ENCODE measurements around the gene PER3. TPM values are rescaled to one million over a fixed set of nuclear protein-coding genes. Genes with fewer than 3 reads are reported as not detected.
"Not testable (repeated sequence)": the region's sequence is repeated elsewhere in the genome, so short reads cannot be mapped to it uniquely, and the experiment has no call there.

The PER3 gene
- polyA plus RNA-seq, 4 donors, result 11.5 to 16.5 (median 14.3) TPM

DNA sequence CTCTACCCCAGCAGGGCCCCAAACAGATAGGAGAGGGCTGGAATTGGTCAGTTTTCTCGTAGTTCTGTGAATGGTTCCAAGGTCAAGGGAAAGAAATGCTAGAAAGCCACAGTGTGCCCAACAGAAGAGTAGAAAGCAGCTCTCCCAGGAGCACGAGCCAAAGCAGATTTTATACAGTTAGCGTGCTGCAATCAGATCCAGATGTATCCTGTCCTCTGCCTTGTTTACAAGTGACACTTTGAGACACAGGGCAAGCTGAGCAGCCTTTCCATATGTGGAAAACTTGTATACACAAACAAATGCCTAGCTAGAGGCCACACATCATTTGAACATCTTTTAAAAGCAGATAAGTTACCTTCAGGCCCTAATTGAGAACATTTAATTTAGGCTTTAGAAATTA is 6.5 kb upstream of the PER3 start:
- DNase-seq (ENCODE audit: low read depth in 4 of 4, low spot score in 2 of 4), result no peak

DNA sequence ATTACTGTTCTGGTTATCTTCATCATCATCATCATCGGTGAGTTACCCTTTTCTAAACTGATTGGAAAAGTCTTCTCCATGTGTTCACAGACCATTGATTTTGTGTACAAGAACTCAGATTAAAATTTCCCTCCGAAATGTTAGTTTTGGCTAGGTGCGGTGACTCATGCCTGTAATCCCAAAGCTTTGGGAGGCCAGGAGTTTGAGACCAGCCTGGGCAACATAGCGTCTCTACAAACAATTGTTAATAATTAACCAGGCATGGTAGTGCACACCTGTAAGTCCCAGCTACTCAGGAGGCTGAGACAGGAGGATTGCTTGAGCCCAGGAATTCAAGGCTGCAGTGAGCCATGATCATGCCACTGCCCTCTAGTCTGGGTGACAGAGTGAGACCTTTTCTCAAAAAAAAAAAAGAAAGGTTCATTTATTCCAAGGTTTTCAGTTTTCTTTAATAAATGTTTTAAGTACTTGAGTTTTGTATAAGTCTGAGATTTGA is 5.9 kb upstream of the PER3 start:
- no peak for DNase-seq (ENCODE audit: low read depth in 4 of 4, low spot score in 2 of 4)

DNA sequence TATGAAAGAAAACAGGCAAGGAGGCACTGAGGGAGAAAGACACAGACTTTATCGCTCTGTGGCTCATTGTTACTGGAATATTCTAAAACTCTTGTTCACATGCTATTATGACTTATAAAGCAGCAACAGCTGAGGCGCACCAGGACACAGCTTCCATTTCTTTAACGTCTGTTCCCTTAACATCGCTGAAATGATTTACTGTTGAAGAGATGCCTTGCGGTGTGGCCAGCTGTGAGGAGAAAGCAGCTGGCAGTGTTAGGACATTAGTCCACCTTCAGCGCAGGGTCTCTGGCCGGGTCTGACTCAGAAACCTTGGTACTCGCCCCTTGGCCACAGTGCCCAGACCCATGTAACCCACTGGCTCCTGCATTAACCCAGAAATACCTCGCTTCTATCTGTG is 3.1 kb upstream of the PER3 start:
- DNase-seq (ENCODE audit: low read depth in 4 of 4, low spot score in 2 of 4), result no peak

DNA sequence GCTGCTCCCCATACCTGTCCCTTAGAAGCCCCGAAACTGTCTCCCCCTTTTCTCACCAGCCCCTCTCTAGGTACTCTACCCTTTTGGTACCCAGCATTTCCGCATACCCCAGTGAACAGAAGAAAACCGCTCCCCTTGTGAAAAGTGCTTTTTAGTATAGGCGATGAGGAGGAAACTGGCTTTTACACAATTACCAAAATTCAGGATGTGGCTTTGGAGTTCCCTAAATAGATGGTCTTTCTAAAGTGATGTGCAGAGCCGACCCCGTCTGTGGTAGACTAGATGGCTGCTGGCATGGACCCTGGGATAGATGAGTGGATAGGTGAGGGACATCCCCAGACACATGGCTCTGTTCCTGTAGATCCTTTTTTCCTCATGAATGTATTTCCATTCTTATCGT is 2.6 kb upstream of the PER3 start:
- no peak for DNase-seq (ENCODE audit: low read depth in 4 of 4, low spot score in 2 of 4)

DNA sequence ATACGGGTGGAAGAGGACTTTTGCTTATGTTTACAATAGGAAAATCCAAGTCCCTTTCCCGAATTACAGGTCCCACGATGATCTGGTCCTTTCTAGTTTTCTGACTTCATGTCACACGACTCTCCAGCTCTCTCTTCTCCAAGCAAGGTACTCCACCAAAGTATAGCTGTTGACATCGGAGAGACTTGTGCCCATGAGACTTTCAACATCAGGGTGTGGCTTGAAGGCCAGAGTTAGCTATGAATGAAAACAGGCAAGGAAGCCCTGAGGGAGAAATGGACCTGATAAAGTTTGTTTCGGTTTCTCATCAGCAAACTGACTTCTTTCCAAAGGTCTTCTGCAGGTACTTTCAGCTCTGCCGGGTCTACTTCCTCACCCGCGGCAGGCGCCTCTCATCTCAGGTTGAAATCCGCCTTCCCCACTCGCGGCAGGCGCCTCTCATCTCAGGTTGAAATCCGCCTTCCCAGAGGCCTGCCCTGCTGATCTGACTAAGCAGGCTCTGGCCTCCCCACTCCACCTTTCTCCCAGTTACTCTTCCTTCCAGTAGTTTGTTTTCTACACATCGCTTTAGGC is 2.1 kb upstream of the PER3 start:
- no peak for DNase-seq (ENCODE audit: low read depth in 4 of 4, low spot score in 2 of 4)

DNA sequence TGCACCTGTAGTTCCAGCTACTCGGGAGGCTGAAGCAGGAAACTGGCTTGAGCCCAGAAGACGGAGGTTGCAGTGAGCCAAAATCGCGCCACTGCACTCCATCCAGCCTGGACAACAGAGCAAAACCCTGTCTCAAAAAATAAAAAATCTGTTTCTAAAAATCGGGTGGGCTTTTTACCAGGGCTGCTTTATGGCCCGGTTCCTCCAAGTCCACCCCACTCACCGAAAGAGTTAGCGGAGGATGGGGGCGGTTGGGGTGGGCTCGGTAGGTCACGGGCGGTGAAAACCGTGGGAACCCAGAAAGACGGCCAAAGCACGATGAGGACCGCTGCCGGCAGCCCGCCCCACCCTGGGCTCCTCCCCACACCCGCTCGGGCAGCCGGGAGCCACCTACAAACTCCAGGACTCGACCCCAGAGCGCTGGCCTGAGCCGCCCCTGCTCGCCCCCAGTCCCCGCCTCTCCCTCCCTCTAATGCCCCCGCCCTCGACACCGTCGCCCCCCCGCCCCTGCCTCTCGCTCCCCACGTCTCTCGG is 846 bp upstream of the PER3 start:
- DNase-seq (ENCODE audit: low read depth in 4 of 4, low spot score in 2 of 4), result no peak

DNA sequence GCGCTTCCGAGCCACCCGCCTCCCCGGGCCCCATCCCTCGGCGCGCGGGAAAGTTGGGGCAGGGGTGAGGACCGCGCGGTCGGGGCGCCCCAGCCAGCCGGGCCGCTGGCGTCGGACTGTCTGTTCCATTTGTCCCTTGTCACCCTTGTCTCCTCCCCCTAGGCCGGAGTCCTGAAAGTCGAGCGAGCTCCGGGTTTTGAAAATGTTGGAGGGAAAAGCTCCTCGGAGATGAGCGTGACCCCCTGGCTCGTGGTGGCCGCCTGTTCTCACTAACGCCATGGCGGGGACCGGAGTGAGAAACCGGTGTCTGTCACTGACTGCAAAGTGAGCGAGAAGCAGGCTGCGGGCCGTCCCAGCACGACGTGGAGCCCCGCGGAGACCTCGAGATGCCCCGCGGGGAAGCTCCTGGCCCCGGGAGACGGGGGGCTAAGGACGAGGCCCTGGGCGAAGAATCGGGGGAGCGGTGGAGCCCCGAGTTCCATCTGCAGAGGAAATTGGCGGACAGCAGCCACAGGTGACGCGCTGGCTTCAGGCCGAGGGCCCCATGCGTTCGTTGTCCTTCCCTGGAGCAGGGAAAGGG is 491 bp downstream of the PER3 start:
- no peak for DNase-seq (ENCODE audit: low read depth in 4 of 4, low spot score in 2 of 4)

DNA sequence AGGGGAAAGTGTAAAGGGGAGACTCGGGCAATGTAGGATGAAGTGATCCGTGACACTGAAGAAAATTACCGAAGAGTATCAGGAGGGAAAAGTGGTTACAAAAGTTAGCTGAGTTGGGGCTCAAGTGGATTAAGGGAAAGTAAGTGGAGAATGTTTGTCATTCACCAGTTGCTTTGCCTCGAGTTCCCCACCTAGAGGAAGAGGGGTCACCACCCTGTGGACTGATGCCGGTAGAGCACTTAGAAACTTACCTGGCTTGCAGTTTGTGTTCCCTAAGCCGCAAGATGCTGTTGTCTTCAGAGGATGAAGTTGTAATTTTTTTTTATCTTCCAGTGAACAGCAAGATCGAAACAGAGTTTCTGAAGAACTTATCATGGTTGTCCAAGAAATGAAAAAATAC is 1.0 kb downstream of the PER3 start:
- DNase-seq (ENCODE audit: low read depth in 4 of 4, low spot score in 2 of 4), result no peak

DNA sequence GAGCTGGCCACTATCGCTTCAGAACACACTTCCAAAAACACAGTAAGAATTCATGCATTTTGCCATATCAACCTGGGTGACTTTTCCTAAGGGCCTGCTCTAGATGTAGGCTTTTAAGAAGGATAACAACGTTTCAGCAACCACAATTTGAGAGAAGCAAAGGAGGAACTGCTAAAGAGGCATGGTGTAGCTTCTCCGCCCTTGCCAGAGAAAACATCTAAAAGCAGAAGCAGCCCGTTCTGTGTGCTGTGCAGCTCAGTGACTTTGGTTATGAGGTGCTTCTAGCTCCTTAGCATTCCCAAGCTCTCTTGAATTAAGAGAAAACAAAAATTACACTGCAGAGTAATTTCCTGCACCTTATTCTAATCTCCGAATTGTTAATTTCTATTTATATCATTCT is 2.7 kb downstream of the PER3 start:
- DNase-seq (ENCODE audit: low read depth in 4 of 4, low spot score in 2 of 4), result no peak

DNA sequence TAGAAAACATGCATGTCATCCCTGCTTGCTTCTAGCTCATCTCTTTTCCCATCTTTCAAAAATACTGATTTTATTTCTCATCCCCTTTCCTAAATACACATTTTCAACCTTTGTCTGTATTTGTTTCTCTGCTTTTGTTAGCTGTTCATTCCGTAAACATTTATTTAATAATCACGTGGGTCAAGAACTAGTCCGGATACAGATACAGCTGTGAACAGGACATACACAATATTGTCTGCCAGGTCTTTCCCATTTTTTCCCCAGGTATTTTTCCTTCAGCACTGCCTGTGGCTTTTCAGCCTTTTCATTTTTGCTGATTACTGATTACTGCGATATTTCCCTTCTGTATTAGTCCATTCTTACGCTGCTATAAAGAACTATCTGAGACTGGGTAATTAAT is 5.7 kb downstream of the PER3 start:
- DNase-seq (ENCODE audit: low read depth in 4 of 4, low spot score in 2 of 4), result no peak

DNA sequence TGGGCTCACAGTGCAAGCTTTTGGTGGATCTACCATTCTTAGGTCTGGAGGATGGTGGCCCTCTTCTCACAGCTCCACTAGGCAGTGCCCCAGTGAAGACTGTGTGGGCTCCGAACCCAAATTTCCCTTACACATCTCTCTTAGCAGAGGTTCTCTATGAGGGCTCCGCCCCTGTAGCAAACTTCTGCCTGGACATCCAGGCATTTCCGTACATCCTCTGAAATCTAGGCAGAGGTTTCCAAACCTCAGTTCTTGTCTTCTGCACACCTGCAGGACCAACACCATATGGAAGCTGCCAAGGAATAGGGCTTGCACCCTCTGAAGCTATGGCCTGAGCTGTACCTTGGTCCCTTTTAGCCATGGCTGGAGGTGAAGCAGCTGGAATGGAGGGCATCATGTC is 6.9 kb downstream of the PER3 start:
- not testable (repeated sequence) for DNase-seq (ENCODE audit: low read depth in 4 of 4, low spot score in 2 of 4)

DNA sequence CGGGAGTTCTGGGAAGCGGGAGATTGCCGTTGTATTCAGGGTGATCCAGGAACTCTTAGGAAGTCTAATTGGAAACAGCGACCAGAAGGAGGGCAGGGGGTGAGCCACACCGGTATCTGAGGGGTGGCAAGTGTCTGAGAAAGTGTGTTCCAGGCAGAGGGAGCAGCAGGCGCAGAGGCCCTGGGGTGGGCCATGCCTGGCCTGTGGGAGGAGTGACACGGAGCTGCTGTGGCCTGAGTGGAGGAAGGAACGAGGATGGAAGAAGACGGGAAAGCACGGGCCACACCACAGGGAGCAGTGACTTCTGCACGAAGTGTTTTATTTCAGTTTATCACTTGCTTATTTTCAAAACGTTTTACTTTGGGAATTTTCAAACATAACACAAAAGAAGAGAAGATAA is 11.3 kb downstream of the PER3 start:
- DNase-seq (ENCODE audit: low read depth in 4 of 4, low spot score in 2 of 4), result no peak

DNA sequence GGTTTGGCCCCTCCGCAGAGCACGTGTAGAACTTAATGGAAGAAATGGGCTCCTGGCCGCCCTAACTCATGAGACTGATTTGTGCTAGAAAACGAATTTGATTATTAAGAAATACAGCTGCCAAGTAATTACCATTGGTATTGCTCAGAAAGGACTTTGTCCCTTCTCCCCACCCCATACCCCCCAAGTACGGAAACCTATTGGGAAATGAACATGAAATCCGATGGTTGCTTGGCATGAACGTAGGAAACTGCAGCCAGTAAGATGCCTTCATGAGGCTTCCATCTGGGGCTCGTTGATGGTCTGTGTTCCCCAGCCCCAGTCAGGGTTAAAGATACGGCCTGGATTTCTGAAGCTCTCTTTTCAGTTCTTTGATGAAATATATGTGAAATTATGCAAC is 21.4 kb downstream of the PER3 start:
- no peak for DNase-seq (ENCODE audit: low read depth in 4 of 4, low spot score in 2 of 4)

DNA sequence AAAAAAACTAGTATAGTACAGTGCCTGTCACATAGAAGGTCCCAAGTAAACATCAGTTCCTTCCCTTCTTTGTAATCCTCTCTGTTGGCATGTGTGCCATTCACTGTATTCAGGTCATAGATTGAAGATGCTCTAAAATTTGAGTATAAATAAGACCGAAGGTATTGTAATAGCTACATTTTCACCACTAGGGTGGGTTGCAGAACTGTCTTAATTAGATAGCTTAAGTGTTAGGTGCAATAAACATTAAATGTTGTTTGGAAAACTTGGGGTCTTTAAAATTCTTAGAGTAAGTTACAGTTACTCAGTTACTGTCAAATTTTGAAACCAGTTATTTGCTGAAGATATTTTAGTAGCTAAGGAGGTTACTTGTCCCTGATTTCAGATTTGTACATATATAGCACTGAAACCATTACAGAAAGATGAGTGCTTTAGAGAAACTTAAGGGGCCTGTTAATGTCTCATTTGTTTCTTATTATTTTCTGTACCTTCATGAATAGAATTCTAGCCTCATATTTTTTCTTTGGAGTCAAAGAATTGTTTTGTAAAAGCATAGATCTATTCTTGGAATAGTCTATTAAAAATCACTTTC is 24.3 kb downstream of the PER3 start:
- no peak for DNase-seq (ENCODE audit: low read depth in 4 of 4, low spot score in 2 of 4)

DNA sequence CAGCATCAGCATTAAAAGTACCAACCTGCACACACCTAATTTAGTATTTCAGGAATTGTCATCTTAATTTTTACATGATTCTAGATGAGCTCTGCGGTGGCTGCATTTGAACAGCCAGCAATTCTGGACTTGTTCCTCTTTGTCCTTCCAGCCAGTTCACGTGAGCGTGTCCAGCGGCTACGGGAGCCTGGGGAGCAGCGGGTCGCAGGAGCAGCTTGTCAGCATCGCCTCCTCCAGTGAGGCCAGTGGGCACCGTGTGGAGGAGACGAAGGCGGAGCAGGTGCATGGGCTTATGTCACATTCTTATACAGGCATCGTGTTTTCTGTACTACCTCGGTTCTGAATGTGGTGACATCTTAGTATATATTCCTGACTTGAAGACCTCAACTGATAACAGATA is 25.7 kb downstream of the PER3 start:
- no peak for DNase-seq (ENCODE audit: low read depth in 4 of 4, low spot score in 2 of 4)

DNA sequence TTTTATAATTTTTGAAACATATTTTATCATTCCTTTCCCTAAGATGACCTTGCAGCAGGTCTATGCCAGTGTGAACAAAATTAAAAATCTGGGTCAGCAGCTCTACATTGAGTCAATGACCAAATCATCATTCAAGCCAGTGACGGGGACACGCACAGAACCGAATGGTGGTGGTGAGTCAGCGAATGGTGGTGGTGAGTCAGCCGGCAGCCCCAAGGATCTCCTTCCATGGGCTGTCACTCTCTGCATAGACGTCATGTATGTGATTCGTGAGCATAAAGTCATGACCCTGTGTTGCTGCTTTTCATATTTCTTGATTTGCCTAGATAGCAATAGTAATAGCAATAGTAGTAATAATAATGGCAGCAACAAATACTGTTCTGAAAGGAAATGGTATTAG is 26.3 kb downstream of the PER3 start:
- no peak for DNase-seq (ENCODE audit: low read depth in 4 of 4, low spot score in 2 of 4)

DNA sequence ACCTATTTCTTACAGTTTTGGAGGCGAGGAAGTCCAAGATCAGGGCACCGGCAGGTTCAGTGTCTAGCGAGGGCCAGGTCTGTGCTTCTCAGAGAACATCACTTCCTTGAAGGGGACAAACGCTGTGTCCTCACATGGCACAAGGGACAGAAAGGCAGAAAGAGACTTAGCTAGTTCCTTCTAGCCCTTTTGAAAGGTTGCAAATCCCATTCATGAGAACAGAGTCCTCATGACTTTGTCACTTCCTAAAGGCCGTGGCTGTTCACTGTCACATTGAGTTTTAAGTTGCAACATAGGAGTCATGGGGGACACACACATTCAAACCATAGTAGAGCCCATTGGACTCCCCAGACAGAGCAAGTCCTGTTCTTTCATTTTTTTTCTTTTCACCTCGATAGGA is 27.4 kb downstream of the PER3 start:
- DNase-seq (ENCODE audit: low read depth in 4 of 4, low spot score in 2 of 4), result no peak

DNA sequence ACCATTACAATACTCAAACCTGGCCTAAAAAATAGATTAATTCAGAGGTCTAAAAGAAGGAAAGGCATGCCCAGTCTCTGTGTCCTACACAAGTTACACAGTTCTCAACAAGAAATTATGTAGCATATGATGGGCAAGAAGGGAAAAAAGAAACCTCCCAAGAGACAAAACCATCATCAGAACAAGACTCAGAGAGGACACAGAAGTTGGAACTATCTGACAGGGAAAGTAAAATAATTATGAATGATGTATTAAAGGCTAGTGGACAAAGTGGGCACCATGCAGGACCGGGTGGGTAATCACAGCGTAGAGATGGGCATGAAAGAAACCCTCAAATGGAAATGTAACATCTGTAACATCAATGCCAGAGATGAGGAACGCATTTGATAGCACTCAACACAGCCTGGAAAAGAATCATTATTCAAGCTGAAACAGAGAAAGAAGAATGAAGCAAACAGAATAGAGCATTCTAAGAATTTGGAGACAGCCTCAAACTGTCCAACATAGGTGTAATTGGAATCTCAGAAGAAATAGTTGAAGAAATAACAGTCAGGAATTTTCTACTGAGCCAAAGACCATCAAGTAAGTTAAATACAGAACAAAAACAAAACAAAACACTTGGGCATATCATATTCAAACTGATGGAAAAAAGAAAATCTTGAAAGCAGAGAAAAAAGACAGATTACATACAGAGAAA is 29.7 kb downstream of the PER3 start:
- no peak for DNase-seq (ENCODE audit: low read depth in 4 of 4, low spot score in 2 of 4)

DNA sequence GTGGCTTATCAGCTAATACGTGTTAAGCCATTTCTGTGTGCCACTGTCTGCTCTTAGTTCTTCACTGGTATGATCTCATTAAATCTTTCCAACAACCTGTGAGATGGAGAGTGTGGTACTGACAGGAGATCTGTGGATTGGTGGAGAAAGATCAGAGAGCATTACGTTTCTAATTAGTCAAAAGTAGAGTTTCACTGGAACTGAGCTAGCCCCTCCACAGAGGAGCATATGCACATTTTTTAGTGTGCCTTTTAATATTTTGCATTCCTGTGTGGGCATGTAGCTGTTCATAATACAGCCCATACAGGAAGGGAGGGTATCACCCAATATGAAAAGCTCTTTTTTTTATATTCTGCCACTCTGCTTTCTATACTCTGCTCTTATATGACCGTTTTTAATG is 37.2 kb downstream of the PER3 start:
- no peak for DNase-seq (ENCODE audit: low read depth in 4 of 4, low spot score in 2 of 4)

DNA sequence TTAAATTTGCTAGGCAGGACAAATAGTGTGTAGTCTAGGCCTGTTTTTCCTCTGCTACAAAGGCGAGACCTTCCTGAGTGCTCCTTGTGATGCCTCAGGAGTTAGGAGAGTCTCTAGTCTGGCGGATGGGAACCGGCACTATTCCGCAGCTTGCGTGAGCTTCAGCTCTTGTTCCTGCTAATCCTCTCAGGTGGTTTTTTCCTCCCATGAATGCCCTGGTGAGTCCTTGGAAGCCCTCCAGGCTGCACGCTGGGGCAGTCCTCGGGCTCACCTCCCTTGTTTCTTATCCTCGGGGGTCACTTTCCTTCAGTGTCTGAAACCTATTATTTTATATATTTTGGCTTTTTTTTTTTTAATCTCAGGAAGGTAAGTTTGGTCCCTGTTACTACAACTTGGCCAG is 40.6 kb downstream of the PER3 start:
- DNase-seq (ENCODE audit: low read depth in 4 of 4, low spot score in 2 of 4), result no peak

DNA sequence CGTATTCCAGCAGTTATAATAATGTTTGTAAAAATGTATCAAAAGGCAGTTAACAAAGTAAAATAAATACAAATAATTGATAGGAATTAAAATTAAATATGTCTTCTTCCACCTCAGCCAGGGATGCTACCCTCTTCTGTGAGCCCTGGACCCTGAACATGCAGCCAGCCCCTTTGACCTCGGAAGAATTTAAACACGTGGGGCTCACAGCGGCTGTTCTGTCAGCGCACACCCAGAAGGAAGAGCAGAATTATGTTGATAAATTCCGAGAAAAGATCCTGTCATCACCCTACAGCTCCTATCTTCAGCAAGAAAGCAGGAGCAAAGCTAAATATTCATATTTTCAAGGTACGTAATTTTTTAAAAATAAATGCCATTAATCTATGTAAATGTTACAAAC is 42.3 kb downstream of the PER3 start:
- no peak for DNase-seq (ENCODE audit: low read depth in 4 of 4, low spot score in 2 of 4)
